Measurements from ENCODE around the gene TMEM253.

TMEM253 gene

GRCh38 chr14:21071225-21072030 is 29.4 kb upstream of the TMEM253 start (continued):
- peak; percentile 78; the same call in 1 of the 2 replicates for TF ChIP-seq ZBTB20 (tag by site-specific recombination; IDR thresholded peaks at IDR 0.05)
- TF ChIP-seq KLF8 (tag by site-specific recombination; IDR thresholded peaks at IDR 0.05): peak; percentile 70; the same call in 1 of the 2 replicates
- TF ChIP-seq ZNF2 (tag by site-specific recombination; IDR thresholded peaks at IDR 0.05): no peak
- TF ChIP-seq ZNF596 (tag by site-specific recombination; IDR thresholded peaks at IDR 0.05): no peak
- no peak for TF ChIP-seq ZNF580 (tag by site-specific recombination; IDR thresholded peaks at IDR 0.05)
- TF ChIP-seq ZNF23 (tag by site-specific recombination; IDR thresholded peaks at IDR 0.05; ENCODE audit: borderline replicate concordance): no peak
- no peak for TF ChIP-seq ZNF792 (tag by site-specific recombination; IDR thresholded peaks at IDR 0.05)
- TF ChIP-seq ZNF610 (tag by site-specific recombination; IDR thresholded peaks at IDR 0.05; ENCODE audit: borderline replicate concordance): peak; percentile 55; the same call in 1 of the 2 replicates
- peak; percentile 82 for TF ChIP-seq ZNF600 (tag by site-specific recombination; IDR thresholded peaks at IDR 0.05)
- TF ChIP-seq PBX3 (CRISPR knock-in tag; IDR thresholded peaks at IDR 0.05): no peak
- peak; percentile 61 for TF ChIP-seq KLF17 (tag by site-specific recombination; IDR thresholded peaks at IDR 0.05)
- no peak for TF ChIP-seq ZSCAN16 (tag by site-specific recombination; IDR thresholded peaks at IDR 0.05)
- TF ChIP-seq REST (tag by site-specific recombination; IDR thresholded peaks at IDR 0.05): no peak
- TF ChIP-seq SETDB1 (IDR thresholded peaks at IDR 0.05; ENCODE audit: insufficient read length, low read length): no peak
- no peak for TF ChIP-seq ELK4 (IDR thresholded peaks at IDR 0.05; ENCODE audit: borderline replicate concordance, low read depth, low read length)
- TF ChIP-seq HOXC10 (CRISPR knock-in tag; IDR thresholded peaks at IDR 0.05): no peak
- TF ChIP-seq HIC1 (tag by site-specific recombination; IDR thresholded peaks at IDR 0.05): peak; percentile 96
- TF ChIP-seq ZNF433 (tag by site-specific recombination; IDR thresholded peaks at IDR 0.05; ENCODE audit: low read depth): no peak
- TF ChIP-seq YY1 (tag by site-specific recombination; IDR thresholded peaks at IDR 0.05): peak; percentile 13; the same call in 1 of the 2 replicates
- no peak for TF ChIP-seq SALL2 (tag by site-specific recombination; IDR thresholded peaks at IDR 0.05; ENCODE audit: borderline replicate concordance)
- TF ChIP-seq ZBTB48 (tag by site-specific recombination; IDR thresholded peaks at IDR 0.05): peak; percentile 97
- TF ChIP-seq KLF9 (tag by site-specific recombination; IDR thresholded peaks at IDR 0.05; ENCODE audit: low read depth): peak; percentile 33; the same call in 1 of the 2 replicates
- TF ChIP-seq GLIS2 (tag by site-specific recombination; IDR thresholded peaks at IDR 0.05): peak; percentile 73; the same call in 1 of the 2 replicates
- no peak for TF ChIP-seq ZNF510 (tag by site-specific recombination; IDR thresholded peaks at IDR 0.05; ENCODE audit: insufficient replicate concordance)
- TF ChIP-seq ZSCAN30 (tag by site-specific recombination; IDR thresholded peaks at IDR 0.05): peak; percentile 77
- peak; percentile 90 for TF ChIP-seq ZNF398 (tag by site-specific recombination; IDR thresholded peaks at IDR 0.05)
- TF ChIP-seq ZNF76 (tag by site-specific recombination; IDR thresholded peaks at IDR 0.05; ENCODE audit: borderline replicate concordance, low read depth): peak; percentile 44; the same call in 1 of the 2 replicates
- TF ChIP-seq ZNF423 (tag by site-specific recombination; IDR thresholded peaks at IDR 0.05): no peak

Data from HEK293 (cell line).